H1 (cell line): ENCODE results near the gene PHRF1. TPM values are rescaled to one million over a fixed set of nuclear protein-coding genes. Genes with fewer than 3 reads are reported as not detected.

Experiments used
- ATF2 ChIP-seq: IDR thresholded peaks from 2 replicates; pipeline ENCODE4 v1.6.1; 2012; ENCODE audit warnings: low read length, inconsistent platforms
- CHD1 ChIP-seq: IDR thresholded peaks from 2 replicates; pipeline ENCODE4 v1.6.1; 2012; ENCODE audit warnings: low read depth, low read length, improper control_type of control experiment
- E2F6 ChIP-seq: IDR thresholded peaks from 2 replicates; pipeline ENCODE4 v1.6.1; 2012; ENCODE audit warnings: inconsistent platforms
- POLR2AphosphoS5 ChIP-seq: IDR thresholded peaks from 2 replicates; pipeline ENCODE4 v1.6.1; 2011; ENCODE audit warnings: low read depth, low read length
- RAD21 ChIP-seq, 2 experiments: IDR thresholded peaks in 1 of 2; conservative IDR thresholded peaks in 1 of 2; 2 replicates each; pipeline ENCODE4 v1.6.1; 2011; ENCODE audit warnings: low read depth in 2 of 2, low read length in 2 of 2, improper control_type of control experiment in 1 of 2, inconsistent platforms in 1 of 2, mild to moderate bottlenecking in 1 of 2, moderate library complexity in 1 of 2
- SIRT6 ChIP-seq: IDR thresholded peaks from one replicate; pipeline ENCODE4 v1.7.1; 2012; ENCODE audit warnings: low read length, inconsistent platforms
- polyA plus RNA-seq, 7 experiments: library from polyadenylated mRNA; depleted of rRNA in 3 of 7; stranded (reverse) in 5 of 7; unstranded in 2 of 7; fragments of >200 nt in 5 of 7; fragments of 200-250 nt in 2 of 7; gene quantifications; 1 replicate in 5 of 7; 2 replicates in 1 of 7; 4 replicates in 1 of 7; pipeline versions ENCODE4 v1.2.1 to v1.2.3, GENCODE V29; 2011 to 2013; ENCODE audit warnings: missing spikeins in 2 of 7, mixed read lengths in 2 of 7
- total RNA-seq: library from RNA; stranded (reverse); fragmentation: NEBNext Ultra II Directional; extraction: Animal tissue kit (Norgen Biotek cat#: 25700); gene quantifications from 2 replicates; pipeline ENCODE4 v1.2.1, GENCODE V29; 2021

The PHRF1 gene
- total and polyA plus RNA-seq, 2 of the 8 experiments (the other 6 are each of a cell fraction or from before 2014, with no cell fraction given) = 13.4 to 37.3 TPM

DNA sequence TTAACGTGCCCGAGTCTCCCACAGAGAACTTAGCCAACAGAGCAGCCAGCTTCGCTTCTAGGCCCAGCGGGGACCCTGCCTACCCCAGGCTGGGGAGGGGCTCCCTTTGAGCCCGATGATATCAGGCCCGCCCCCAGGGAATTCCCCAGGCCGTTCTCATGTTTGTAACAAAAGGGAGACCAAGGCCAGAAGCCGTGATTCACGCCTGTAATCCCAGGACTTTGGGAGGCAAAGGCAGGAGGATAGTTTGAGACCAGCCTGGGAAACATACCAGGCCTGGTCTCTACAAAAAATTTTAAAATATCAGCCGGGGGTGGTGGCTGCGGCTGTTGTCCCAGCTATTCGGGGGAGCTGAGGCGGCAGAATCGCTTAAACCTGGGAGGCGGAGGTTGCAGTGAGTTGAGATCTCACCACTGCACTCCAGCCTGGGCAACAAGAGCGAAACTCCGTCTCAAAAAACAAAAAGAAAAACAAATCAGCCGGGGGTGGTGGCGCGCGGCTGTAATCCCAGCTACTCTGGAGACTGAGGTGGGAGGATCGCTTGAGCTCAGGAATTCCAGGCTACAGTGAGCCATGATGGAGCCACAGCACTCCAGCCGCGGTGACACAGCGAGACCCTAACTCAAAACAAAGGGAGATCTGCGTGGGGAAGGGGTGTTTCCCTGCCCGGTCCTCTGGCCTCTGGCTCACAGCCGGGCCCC lies 62.5 kb downstream of the PHRF1 start (continued):
- TF ChIP-seq E2F6 (no peak; the same call in 1 of the 2 replicates), CHD1 (no peak), POLR2AphosphoS5 (peak; percentile 59), ATF2 (0 out of 2 replicates have a peak, but pooled peaks have one; percentile 13), SIRT6 (no peak), RAD21 (IDR thresholded peaks at IDR 0.05 in 1 of 2, conservative IDR thresholded peaks at IDR 0.05 in 1 of 2; ENCODE audit: low read depth in 2 of 2, low read length in 2 of 2) (no peak)
- TF ChIP-seq, all 59 proteins: peak for 8
